ENCODE data around the gene BCL10. TPM values are rescaled to one million over a fixed set of nuclear protein-coding genes. Genes with fewer than 3 reads are reported as not detected.

The BCL10 gene
- total RNA-seq, 4 donors from 2014 or later, result 25.6 to 45.7 (median 37.0) TPM

DNA sequence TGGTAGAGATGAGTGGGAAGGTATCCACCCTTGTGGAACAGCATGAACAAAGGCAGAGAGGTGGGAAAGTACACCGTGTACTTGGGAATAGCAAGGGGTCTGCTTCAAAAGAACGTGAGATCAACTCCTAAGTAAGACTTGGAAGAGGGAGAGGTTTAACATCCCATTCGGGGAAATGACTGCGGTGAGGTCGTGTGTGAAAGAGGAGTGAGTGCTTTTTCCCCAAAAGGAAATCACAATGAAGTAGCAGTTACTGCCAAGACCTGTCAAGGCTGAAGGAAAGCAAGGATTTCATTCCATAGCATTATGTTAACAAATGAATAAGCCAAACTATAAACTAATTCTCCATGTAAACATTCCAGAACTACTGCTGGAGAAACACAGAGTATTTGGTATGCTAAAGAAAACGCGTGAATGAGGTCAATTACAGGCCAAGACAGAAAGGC, 55.7 kb downstream of the BCL10 start:
- Histone ChIP-seq H3K27me3 (no peaks in the 10 kb centered on the region), H3K4me3 (no peak overlapping the region), H3K27ac (peak overlapping the region in 1 of 4 donors; percentile 57), H3K36me3 (no peaks in the 10 kb centered on the region), H3K9me3 (no peaks in the 10 kb centered on the region), H3K4me1 (peaks cover 0 to 18% (median 0%) of the 10 kb centered on the region in 4 donors)
- no peak for DNase-seq
- TF ChIP-seq POLR2A (IDR thresholded peaks at IDR 0.05), result no peak
- TF ChIP-seq, protein P1, sequence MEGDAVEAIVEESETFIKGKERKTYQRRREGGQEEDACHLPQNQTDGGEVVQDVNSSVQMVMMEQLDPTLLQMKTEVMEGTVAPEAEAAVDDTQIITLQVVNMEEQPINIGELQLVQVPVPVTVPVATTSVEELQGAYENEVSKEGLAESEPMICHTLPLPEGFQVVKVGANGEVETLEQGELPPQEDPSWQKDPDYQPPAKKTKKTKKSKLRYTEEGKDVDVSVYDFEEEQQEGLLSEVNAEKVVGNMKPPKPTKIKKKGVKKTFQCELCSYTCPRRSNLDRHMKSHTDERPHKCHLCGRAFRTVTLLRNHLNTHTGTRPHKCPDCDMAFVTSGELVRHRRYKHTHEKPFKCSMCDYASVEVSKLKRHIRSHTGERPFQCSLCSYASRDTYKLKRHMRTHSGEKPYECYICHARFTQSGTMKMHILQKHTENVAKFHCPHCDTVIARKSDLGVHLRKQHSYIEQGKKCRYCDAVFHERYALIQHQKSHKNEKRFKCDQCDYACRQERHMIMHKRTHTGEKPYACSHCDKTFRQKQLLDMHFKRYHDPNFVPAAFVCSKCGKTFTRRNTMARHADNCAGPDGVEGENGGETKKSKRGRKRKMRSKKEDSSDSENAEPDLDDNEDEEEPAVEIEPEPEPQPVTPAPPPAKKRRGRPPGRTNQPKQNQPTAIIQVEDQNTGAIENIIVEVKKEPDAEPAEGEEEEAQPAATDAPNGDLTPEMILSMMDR (IDR thresholded peaks at IDR 0.05), result no peak

DNA sequence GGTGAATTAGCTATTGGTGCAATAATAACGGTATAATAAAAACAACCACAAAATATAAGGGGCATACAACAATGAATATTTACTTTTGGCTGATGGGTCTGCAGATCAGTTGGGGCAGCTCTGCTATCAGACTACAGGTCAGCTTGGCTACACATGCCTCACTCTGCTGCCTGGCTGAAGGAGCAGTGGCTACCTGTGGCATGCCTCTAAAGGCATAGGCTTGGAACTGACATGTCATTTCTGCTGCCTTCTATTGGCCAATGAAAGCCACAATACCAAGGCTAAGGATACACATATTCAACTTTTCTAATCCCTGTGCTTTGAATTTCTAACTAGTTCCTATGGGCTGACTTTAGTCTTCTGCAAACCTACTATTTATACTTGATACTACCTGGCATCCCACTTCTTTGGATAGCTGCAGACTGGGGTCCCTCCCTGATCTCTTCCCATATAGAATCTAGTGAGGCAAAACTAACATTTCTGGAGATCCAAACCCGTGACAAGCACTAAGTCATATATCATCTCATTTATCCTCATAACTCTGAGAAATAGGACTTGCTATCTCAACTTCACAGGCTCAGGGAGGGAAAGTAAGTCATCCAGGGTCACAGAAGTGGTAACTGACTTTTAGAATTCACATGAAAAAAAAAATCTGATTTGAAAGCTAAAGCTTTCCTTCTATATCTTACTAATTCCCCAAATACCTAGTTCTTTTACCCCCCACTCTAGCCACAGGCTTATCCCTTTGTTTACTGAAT, 56.4 kb downstream of the BCL10 start:
- no peaks in the 10 kb centered on the region for H3K27me3 ChIP-seq
- H3K4me1 ChIP-seq, result peaks cover 0 to 10% (median 0%) of the 10 kb centered on the region in 4 donors
- TF ChIP-seq, protein P1 (IDR thresholded peaks at IDR 0.05), result no peak
- TF ChIP-seq POLR2A (IDR thresholded peaks at IDR 0.05), result no peak
- peak overlapping the region in 1 of 4 donors; percentile 57 for H3K27ac ChIP-seq
- no peak overlapping the region for H3K4me3 ChIP-seq
- no peak for DNase-seq
- no peaks in the 10 kb centered on the region for H3K36me3 ChIP-seq
- H3K9me3 ChIP-seq, result no peaks in the 10 kb centered on the region

DNA sequence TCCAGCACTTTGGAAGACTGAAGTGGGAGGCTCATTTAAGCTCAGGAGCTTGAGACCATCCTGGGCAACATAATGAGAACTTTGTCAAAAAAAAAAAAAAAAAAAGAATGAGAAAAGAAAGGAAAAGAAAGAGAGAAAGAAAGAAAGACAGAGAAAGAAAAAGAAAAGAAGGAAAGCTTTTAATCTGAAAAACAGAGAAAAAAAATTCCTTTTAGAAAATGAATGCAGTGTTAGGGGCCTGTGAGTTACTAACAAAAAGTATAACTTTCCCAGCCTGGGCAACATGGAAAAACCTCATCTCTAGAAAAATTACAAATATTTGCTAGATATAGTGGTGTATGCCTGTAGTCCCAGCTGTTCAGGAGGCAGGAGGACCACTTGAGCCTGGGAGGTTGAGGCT, 59.7 kb downstream of the BCL10 start:
- no peaks in the 10 kb centered on the region for H3K9me3 ChIP-seq
- H3K4me1 ChIP-seq, result no peaks in the 10 kb centered on the region
- no peaks in the 10 kb centered on the region for H3K36me3 ChIP-seq
- DNase-seq, result no peak
- TF ChIP-seq POLR2A (IDR thresholded peaks at IDR 0.05), result no peak
- TF ChIP-seq, protein P1 (IDR thresholded peaks at IDR 0.05), result no peak
- no peak overlapping the region for H3K4me3 ChIP-seq
- H3K27me3 ChIP-seq, result no peaks in the 10 kb centered on the region
- no peak overlapping the region for H3K27ac ChIP-seq

Small RNAs within 50 kb of the gene (small RNA-seq; reads per million reads assigned to genes)
- 0 reads per million in 2 donors for gene RF00019

Other genes with a start within 250 kb of the BCL10 start
- gene MCOLN3, start 228.1 kb downstream of the BCL10 start, total RNA-seq, result 10 to 100 TPM in 1 of 4 donors, 1 to 10 TPM in 3; 1.8 to 21.3 (median 2.8) TPM
- gene SYDE2, start 75.6 kb downstream of the BCL10 start, total RNA-seq, result 10 to 100 TPM in 3 of 4 donors, 1 to 10 TPM in 1; 3.3 to 20.8 (median 14.2) TPM
- 10 to 100 TPM; 15.1 to 57.8 (median 18.4) TPM for gene C1orf52, start 17.0 kb downstream of the BCL10 start, total RNA-seq
- 10 to 100 TPM; 40.8 to 60.2 (median 51.2) TPM for gene DDAH1, start 188.5 kb upstream of the BCL10 start, total RNA-seq